ENCODE results near the gene RIPOR2. TPM values are rescaled to one million over a fixed set of nuclear protein-coding genes. Genes with fewer than 3 reads are reported as not detected.

RIPOR2 gene
- total and polyA plus RNA-seq, 2 of the 13 experiments (the other 11 are each of a cell fraction or from before 2014, with no cell fraction given) = 0.02 to 0.05 TPM

DNA sequence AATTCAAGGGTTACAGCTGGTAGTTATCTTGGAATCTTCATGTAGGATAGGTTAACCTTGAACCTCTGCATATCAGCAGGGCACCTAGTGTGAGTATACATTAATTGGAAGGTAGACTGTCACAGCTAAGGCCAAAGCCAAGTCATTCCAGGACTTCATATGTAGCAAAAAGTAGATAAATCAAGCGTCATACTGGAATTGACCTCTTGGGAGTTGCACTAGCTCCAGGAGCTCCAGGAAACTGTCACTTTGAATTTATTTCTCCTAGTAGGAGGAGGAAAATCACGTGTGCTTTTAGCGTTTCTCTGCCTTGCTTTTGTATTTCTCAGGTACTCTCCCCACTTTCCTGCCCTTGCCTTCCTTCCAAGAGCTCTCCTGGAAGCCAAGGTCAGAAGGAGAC lies 30.3 kb downstream of the RIPOR2 start:
- no peak for DNase-seq (ENCODE audit: low spot score)
- no peak for TF ChIP-seq MIER2 (CRISPR knock-in tag; IDR thresholded peaks at IDR 0.05)
- TF ChIP-seq, protein P1, sequence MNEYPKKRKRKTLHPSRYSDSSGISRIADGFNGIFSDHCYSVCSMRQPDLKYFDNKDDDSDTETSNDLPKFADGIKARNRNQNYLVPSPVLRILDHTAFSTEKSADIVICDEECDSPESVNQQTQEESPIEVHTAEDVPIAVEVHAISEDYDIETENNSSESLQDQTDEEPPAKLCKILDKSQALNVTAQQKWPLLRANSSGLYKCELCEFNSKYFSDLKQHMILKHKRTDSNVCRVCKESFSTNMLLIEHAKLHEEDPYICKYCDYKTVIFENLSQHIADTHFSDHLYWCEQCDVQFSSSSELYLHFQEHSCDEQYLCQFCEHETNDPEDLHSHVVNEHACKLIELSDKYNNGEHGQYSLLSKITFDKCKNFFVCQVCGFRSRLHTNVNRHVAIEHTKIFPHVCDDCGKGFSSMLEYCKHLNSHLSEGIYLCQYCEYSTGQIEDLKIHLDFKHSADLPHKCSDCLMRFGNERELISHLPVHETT (CRISPR knock-in tag; conservative IDR thresholded peaks at IDR 0.05) = no peak
- no peak for TF ChIP-seq TCF7 (IDR thresholded peaks at IDR 0.05; ENCODE audit: low read depth)
- no peak for TF ChIP-seq NFE2L2 (IDR thresholded peaks at IDR 0.05; ENCODE audit: low read length)
- TF ChIP-seq TGIF2 (CRISPR knock-in tag; IDR thresholded peaks at IDR 0.05) = no peak
- TF ChIP-seq, protein P2, sequence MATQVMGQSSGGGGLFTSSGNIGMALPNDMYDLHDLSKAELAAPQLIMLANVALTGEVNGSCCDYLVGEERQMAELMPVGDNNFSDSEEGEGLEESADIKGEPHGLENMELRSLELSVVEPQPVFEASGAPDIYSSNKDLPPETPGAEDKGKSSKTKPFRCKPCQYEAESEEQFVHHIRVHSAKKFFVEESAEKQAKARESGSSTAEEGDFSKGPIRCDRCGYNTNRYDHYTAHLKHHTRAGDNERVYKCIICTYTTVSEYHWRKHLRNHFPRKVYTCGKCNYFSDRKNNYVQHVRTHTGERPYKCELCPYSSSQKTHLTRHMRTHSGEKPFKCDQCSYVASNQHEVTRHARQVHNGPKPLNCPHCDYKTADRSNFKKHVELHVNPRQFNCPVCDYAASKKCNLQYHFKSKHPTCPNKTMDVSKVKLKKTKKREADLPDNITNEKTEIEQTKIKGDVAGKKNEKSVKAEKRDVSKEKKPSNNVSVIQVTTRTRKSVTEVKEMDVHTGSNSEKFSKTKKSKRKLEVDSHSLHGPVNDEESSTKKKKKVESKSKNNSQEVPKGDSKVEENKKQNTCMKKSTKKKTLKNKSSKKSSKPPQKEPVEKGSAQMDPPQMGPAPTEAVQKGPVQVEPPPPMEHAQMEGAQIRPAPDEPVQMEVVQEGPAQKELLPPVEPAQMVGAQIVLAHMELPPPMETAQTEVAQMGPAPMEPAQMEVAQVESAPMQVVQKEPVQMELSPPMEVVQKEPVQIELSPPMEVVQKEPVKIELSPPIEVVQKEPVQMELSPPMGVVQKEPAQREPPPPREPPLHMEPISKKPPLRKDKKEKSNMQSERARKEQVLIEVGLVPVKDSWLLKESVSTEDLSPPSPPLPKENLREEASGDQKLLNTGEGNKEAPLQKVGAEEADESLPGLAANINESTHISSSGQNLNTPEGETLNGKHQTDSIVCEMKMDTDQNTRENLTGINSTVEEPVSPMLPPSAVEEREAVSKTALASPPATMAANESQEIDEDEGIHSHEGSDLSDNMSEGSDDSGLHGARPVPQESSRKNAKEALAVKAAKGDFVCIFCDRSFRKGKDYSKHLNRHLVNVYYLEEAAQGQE (IDR thresholded peaks at IDR 0.05; ENCODE audit: borderline replicate concordance in 1 of 2, low read depth in 1 of 2, low read length in 2 of 2) = no peak
- TF ChIP-seq JUND (CRISPR knock-in tag; IDR thresholded peaks at IDR 0.05) = no peak
- TF ChIP-seq KDM5A (IDR thresholded peaks at IDR 0.05; ENCODE audit: borderline replicate concordance, low read length) = no peak
- TF ChIP-seq EEA1 (CRISPR knock-in tag; IDR thresholded peaks at IDR 0.05; ENCODE audit: borderline replicate concordance) = no peak
- no peak for TF ChIP-seq ZNF547 (CRISPR knock-in tag; IDR thresholded peaks at IDR 0.05)
- TF ChIP-seq NFATC3 (CRISPR knock-in tag; IDR thresholded peaks at IDR 0.05) = no peak
- no peak for TF ChIP-seq RFX3 (CRISPR knock-in tag; IDR thresholded peaks at IDR 0.05)
- no peak for TF ChIP-seq ZFP36 (IDR thresholded peaks at IDR 0.05; ENCODE audit: borderline replicate concordance, low read depth, low read length, partially characterized antibody)
- no peak for TF ChIP-seq IRF2 (CRISPR knock-in tag; IDR thresholded peaks at IDR 0.05)
- no peak for TF ChIP-seq GTF2F1 (IDR thresholded peaks at IDR 0.05; ENCODE audit: low read length)
- TF ChIP-seq RBM22 (optimal IDR thresholded peaks at IDR 0.05; ENCODE audit: low read length) = no peak
- TF ChIP-seq, protein P3, sequence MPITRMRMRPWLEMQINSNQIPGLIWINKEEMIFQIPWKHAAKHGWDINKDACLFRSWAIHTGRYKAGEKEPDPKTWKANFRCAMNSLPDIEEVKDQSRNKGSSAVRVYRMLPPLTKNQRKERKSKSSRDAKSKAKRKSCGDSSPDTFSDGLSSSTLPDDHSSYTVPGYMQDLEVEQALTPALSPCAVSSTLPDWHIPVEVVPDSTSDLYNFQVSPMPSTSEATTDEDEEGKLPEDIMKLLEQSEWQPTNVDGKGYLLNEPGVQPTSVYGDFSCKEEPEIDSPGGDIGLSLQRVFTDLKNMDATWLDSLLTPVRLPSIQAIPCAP (CRISPR knock-in tag; IDR thresholded peaks at IDR 0.05; ENCODE audit: low read depth) = no peak
- TF ChIP-seq, protein P4, sequence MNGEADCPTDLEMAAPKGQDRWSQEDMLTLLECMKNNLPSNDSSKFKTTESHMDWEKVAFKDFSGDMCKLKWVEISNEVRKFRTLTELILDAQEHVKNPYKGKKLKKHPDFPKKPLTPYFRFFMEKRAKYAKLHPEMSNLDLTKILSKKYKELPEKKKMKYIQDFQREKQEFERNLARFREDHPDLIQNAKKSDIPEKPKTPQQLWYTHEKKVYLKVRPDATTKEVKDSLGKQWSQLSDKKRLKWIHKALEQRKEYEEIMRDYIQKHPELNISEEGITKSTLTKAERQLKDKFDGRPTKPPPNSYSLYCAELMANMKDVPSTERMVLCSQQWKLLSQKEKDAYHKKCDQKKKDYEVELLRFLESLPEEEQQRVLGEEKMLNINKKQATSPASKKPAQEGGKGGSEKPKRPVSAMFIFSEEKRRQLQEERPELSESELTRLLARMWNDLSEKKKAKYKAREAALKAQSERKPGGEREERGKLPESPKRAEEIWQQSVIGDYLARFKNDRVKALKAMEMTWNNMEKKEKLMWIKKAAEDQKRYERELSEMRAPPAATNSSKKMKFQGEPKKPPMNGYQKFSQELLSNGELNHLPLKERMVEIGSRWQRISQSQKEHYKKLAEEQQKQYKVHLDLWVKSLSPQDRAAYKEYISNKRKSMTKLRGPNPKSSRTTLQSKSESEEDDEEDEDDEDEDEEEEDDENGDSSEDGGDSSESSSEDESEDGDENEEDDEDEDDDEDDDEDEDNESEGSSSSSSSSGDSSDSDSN (CRISPR knock-in tag; IDR thresholded peaks at IDR 0.05) = no peak
- ATAC-seq = no peak
- BruUV-seq (replicated peaks) = no TSS peak
- 8% methylated on average over 3 of the region's 3 CpGs for WGBS (ENCODE audit: low lambda C conversion rate)
- Histone ChIP-seq H3K36me3 (replicated peaks in 1 of 2; ENCODE audit: control insufficient read depth in 1 of 2, insufficient read depth in 2 of 2, low read length in 2 of 2) (no peaks in the 10 kb centered on the region), H2AFZ (ENCODE audit: low read length) (no peak overlapping the region), H3K4me2 (ENCODE audit: low read depth, low read length) (no peak overlapping the region), H3K9ac (ENCODE audit: insufficient read depth, low read depth, low read length) (no peak overlapping the region), H4K20me1 (ENCODE audit: insufficient read depth, low read length) (no peaks in the 10 kb centered on the region), H3K9me3 (ENCODE audit: low read length) (no peaks in the 10 kb centered on the region), H3K79me2 (ENCODE audit: insufficient read depth, low read length) (no peaks in the 10 kb centered on the region), H3K27ac (ENCODE audit: extremely low read length, insufficient read depth, low read length) (no peak overlapping the region), H3K4me3 (replicated peaks in 1 of 3; ENCODE audit: insufficient read depth in 1 of 3, low read depth in 2 of 3, low read length in 3 of 3) (no peak overlapping the region), H3K27me3 (ENCODE audit: control insufficient read depth in 1 of 2, insufficient read depth in 2 of 2, low read length in 2 of 2) (peaks cover 1 to 58% of the 10 kb centered on the region in 2 experiments; a peak in 4 of 5 replicates), H3K4me1 (ENCODE audit: insufficient read depth, low read length) (peaks cover 5% of the 10 kb centered on the region)
- FAIRE-seq = no peak
- ChIA-PET POLR2A (no interaction called here), CTCF (ENCODE audit: low intra/inter-chr PET ratio, low total read pairs) (no interaction called here)
- in situ Hi-C loops (cut with HindIII; ENCODE audit: extremely low pct_ligation_motif_present, low pct_unique_long_range_greater_than_20kb) = no loop called here
- intact Hi-C loops (cut with micrococcal nuclease; ENCODE audit: unreplicated experiment) = no loop called here
